Measurements from ENCODE around the gene GATAD2A. TPM values are rescaled to one million over a fixed set of nuclear protein-coding genes. Genes with fewer than 3 reads are reported as not detected.

GATAD2A gene
- total RNA-seq, 1 donor from 2014 or later: 163 TPM

GRCh38 chr19:19463348-19464117 lies 58.1 kb downstream of the GATAD2A start:
- Histone ChIP-seq H3K27me3 (ENCODE audit: insufficient read depth, low read length) (no peaks in the 10 kb centered on the region), H3K9ac (ENCODE audit: low read length) (peak overlapping the region; percentile 74), H3K4me3 (ENCODE audit: insufficient read depth, low read depth, low read length) (no peak overlapping the region), H4K20me1 (ENCODE audit: insufficient read depth, low read length) (peaks cover 56% of the 10 kb centered on the region), H3K9me3 (ENCODE audit: insufficient read depth, low read depth, low read length) (peaks cover 5% of the 10 kb centered on the region), H2AFZ (ENCODE audit: low read depth, low read length) (no peak overlapping the region), H3K4me2 (ENCODE audit: low read length) (peak overlapping the region; percentile 73), H3K79me2 (ENCODE audit: insufficient read depth, low read length) (peaks cover 97% of the 10 kb centered on the region), H3K4me1 (ENCODE audit: insufficient read depth, low read length) (peaks cover 59% of the 10 kb centered on the region), H3K27ac (ENCODE audit: low read depth, low read length) (peak overlapping the region; percentile 77), H3K36me3 (ENCODE audit: insufficient read depth, low read length) (peaks cover 18% of the 10 kb centered on the region)
- H3K4me1 Mint-ChIP-seq (ENCODE audit: low read depth, unreplicated experiment): peaks cover 71% of the 10 kb centered on the region
- no peaks in the 10 kb centered on the region for H3K27me3 Mint-ChIP-seq (ENCODE audit: low read depth, unreplicated experiment)
- no peak for FAIRE-seq
- peak; percentile 78 for DNase-seq (ENCODE audit: low read depth)
- TF ChIP-seq CTCF (IDR thresholded peaks at IDR 0.05; ENCODE audit: insufficient read depth, low read depth, low read length) (no peak), EZH2 (IDR thresholded peaks at IDR 0.05; ENCODE audit: insufficient read depth, low read length) (no peak)
- peaks cover 8% of the 10 kb centered on the region for H3K9me3 Mint-ChIP-seq (ENCODE audit: unreplicated experiment)
- H3K27ac Mint-ChIP-seq (ENCODE audit: unreplicated experiment): peak overlapping the region; percentile 98
- peak overlapping the region; percentile 40 for H3K4me3 Mint-ChIP-seq (ENCODE audit: unreplicated experiment)
- peaks cover 30% of the 10 kb centered on the region for H3K36me3 Mint-ChIP-seq (ENCODE audit: low read depth, unreplicated experiment)

- peaks cover 7% of the 10 kb centered on the region for H3K9me3 ChIP-seq (ENCODE audit: insufficient read depth, low read depth, low read length)
- Mint-ChIP-seq H3K4me3 (ENCODE audit: unreplicated experiment) (peak overlapping the region; percentile 69), H3K27ac (ENCODE audit: unreplicated experiment) (peak overlapping the region; percentile 98), H3K27me3 (ENCODE audit: low read depth, unreplicated experiment) (no peaks in the 10 kb centered on the region), H3K36me3 (ENCODE audit: low read depth, unreplicated experiment) (peaks cover 34% of the 10 kb centered on the region), H3K4me1 (ENCODE audit: low read depth, unreplicated experiment) (peaks cover 63% of the 10 kb centered on the region), H3K9me3 (ENCODE audit: unreplicated experiment) (peaks cover 13% of the 10 kb centered on the region)
- H4K20me1 ChIP-seq (ENCODE audit: insufficient read depth, low read length): peaks cover 46% of the 10 kb centered on the region
- H3K4me2 ChIP-seq (ENCODE audit: low read length): peak overlapping the region; percentile 73
- peak; percentile 62 for DNase-seq (ENCODE audit: low read depth)
- TF ChIP-seq EZH2 (IDR thresholded peaks at IDR 0.05; ENCODE audit: insufficient read depth, low read length): no peak
- no peak for TF ChIP-seq CTCF (IDR thresholded peaks at IDR 0.05; ENCODE audit: insufficient read depth, low read depth, low read length)
- no peaks in the 10 kb centered on the region for H3K27me3 ChIP-seq (ENCODE audit: insufficient read depth, low read length)
- H3K79me2 ChIP-seq (ENCODE audit: insufficient read depth, low read length): peaks cover 94% of the 10 kb centered on the region
- peak overlapping the region; percentile 74 for H3K9ac ChIP-seq (ENCODE audit: low read length)
- peaks cover 22% of the 10 kb centered on the region for H3K36me3 ChIP-seq (ENCODE audit: insufficient read depth, low read length)
- H3K4me3 ChIP-seq (ENCODE audit: insufficient read depth, low read depth, low read length): no peak overlapping the region
- H3K27ac ChIP-seq (ENCODE audit: low read depth, low read length): peak overlapping the region; percentile 77
- no peak overlapping the region for H2AFZ ChIP-seq (ENCODE audit: low read depth, low read length)
- peak; percentile 23 for FAIRE-seq
- peaks cover 49% of the 10 kb centered on the region for H3K4me1 ChIP-seq (ENCODE audit: insufficient read depth, low read length)
Observed at GRCh38 chr19:19464339-19465098, 59.0 kb downstream of the GATAD2A start.

Data from astrocyte (in vitro differentiated cells and primary cell).